ENCODE results near the gene PARVA. TPM values are rescaled to one million over a fixed set of nuclear protein-coding genes. Genes with fewer than 3 reads are reported as not detected.
A peak's percentile ranks its signal among the peaks of the same experiment; 100 is the strongest.

Gene PARVA
- total RNA-seq, 2 donors from 2014 or later: 32.0 to 33.7 TPM

- ATAC-seq: peak; percentile 81
- Histone ChIP-seq H3K27ac (no peak overlapping the region), H3K27me3 (no peaks in the 10 kb centered on the region), H3K4me1 (peaks cover 37% of the 10 kb centered on the region), H3K36me3 (replicated peaks in 1 of 2; ENCODE audit: insufficient read depth in 1 of 2, low read depth in 2 of 2) (no peaks in the 10 kb centered on the region), H3K9me3 (no peaks in the 10 kb centered on the region), H3K4me3 (no peak overlapping the region)
- intact Hi-C loops (cut with DNase I): no loop called here
- DNase-seq: peak; percentile 51 to 63 (median 59)
- TF ChIP-seq, protein P1, sequence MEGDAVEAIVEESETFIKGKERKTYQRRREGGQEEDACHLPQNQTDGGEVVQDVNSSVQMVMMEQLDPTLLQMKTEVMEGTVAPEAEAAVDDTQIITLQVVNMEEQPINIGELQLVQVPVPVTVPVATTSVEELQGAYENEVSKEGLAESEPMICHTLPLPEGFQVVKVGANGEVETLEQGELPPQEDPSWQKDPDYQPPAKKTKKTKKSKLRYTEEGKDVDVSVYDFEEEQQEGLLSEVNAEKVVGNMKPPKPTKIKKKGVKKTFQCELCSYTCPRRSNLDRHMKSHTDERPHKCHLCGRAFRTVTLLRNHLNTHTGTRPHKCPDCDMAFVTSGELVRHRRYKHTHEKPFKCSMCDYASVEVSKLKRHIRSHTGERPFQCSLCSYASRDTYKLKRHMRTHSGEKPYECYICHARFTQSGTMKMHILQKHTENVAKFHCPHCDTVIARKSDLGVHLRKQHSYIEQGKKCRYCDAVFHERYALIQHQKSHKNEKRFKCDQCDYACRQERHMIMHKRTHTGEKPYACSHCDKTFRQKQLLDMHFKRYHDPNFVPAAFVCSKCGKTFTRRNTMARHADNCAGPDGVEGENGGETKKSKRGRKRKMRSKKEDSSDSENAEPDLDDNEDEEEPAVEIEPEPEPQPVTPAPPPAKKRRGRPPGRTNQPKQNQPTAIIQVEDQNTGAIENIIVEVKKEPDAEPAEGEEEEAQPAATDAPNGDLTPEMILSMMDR (IDR thresholded peaks at IDR 0.05): peak in 6 of 7 experiments; percentile 40 to 54 (median 52)
- TF ChIP-seq POLR2A (IDR thresholded peaks at IDR 0.05): no peak
- 50 to 53% methylated on average over 7 of the region's 7 CpGs for WGBS, 2 donors
Observed at GRCh38 chr11:12411806-12412727, 34.7 kb downstream of the PARVA start.

DNA sequence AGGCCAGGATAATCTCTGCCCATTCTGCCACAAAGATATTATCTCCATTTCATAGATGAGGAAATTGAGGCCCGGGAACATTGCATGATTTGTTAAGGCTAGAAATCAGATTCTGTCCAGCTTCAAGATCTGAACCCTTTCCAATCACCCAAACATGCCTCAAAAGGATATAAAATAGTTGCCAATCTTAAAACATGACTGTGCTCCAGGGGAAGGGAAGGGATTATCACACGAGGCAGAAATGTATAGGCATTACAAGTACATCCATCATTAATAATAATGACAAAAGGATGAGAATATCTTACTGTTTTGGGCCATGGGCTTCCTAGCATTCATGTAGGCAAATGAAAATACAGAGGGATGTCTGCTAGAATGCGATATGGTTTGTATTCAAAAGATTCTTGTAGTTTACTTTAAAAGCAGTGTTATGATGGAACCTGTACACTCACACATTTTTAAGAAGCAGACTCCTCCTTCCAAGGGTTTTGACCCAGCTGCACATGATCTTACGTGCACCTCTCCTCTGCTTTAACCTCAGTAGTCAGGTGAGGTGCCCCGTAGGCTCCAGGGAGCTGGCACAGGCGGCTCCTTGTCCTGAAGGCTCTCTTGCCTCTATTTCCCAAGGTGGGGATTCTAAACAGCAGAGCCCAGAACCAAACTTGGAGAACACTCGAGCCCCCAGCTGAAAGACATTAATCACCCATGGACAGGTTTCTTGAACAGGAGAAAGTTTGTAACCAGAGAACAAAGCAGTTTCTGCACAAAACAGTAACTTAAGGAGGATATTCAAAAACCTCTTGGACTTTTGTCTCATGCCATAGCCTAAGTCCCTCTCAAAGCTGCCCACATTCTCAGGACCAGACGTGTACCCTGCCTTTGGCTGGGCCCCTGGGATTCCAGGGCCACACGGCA, 36.0 kb downstream of the PARVA start:
- Histone ChIP-seq H3K4me3 (no peak overlapping the region), H3K27ac (no peak overlapping the region), H3K27me3 (no peaks in the 10 kb centered on the region), H3K9me3 (no peaks in the 10 kb centered on the region), H3K4me1 (peaks cover 37% of the 10 kb centered on the region), H3K36me3 (replicated peaks in 1 of 2; ENCODE audit: insufficient read depth in 1 of 2, low read depth in 2 of 2) (no peaks in the 10 kb centered on the region)
- TF ChIP-seq, protein P1 (IDR thresholded peaks at IDR 0.05): no peak
- no peak for TF ChIP-seq POLR2A (IDR thresholded peaks at IDR 0.05)
- DNase-seq (no peak), ATAC-seq (no peak)
- intact Hi-C loops (cut with DNase I): no loop called here
- 49 to 54% methylated on average over 9 of the region's 9 CpGs for WGBS, 2 donors

GRCh38 chr11:12414611-12415010, 37.2 kb downstream of the PARVA start:
- H3K4me1 ChIP-seq: peaks cover 32% of the 10 kb centered on the region

GRCh38 chr11:12415342-12415966, 38.1 kb downstream of the PARVA start:
- 95 to 98% methylated on average over 4 of the region's 4 CpGs for WGBS, 2 donors
- H3K4me3 ChIP-seq: no peak overlapping the region
- H3K36me3 ChIP-seq (replicated peaks in 1 of 2; ENCODE audit: insufficient read depth in 1 of 2, low read depth in 2 of 2): no peaks in the 10 kb centered on the region
- H3K9me3 ChIP-seq: no peaks in the 10 kb centered on the region
- no peaks in the 10 kb centered on the region for H3K27me3 ChIP-seq
- intact Hi-C loops (cut with DNase I): no loop called here
- no peak overlapping the region for H3K27ac ChIP-seq
- peaks cover 26% of the 10 kb centered on the region for H3K4me1 ChIP-seq
- TF ChIP-seq POLR2A (IDR thresholded peaks at IDR 0.05): no peak
- TF ChIP-seq, protein P1 (IDR thresholded peaks at IDR 0.05): no peak
- ATAC-seq: no peak
- DNase-seq: no peak

More at GRCh38 chr11:12414611-12415010, 37.2 kb downstream of the PARVA start:
- ATAC-seq (no peak), DNase-seq (no peak)
- Histone ChIP-seq H3K27me3 (no peaks in the 10 kb centered on the region), H3K27ac (no peak overlapping the region), H3K4me3 (no peak overlapping the region), H3K36me3 (replicated peaks in 1 of 2; ENCODE audit: insufficient read depth in 1 of 2, low read depth in 2 of 2) (no peaks in the 10 kb centered on the region), H3K9me3 (no peaks in the 10 kb centered on the region)
- intact Hi-C loops (cut with DNase I): no loop called here
- TF ChIP-seq POLR2A (IDR thresholded peaks at IDR 0.05): no peak
- TF ChIP-seq, protein P1 (IDR thresholded peaks at IDR 0.05): no peak
- 90 to 91% methylated on average over 6 of the region's 6 CpGs for WGBS, 2 donors

Data from body of pancreas (tissue), 4 donors.